Measurements from ENCODE around the gene TREX2. TPM values are rescaled to one million over a fixed set of nuclear protein-coding genes. Genes with fewer than 3 reads are reported as not detected.

The TREX2 gene, protein sequence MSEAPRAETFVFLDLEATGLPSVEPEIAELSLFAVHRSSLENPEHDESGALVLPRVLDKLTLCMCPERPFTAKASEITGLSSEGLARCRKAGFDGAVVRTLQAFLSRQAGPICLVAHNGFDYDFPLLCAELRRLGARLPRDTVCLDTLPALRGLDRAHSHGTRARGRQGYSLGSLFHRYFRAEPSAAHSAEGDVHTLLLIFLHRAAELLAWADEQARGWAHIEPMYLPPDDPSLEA
- total RNA-seq, result 0.80 TPM
- long read RNA-seq, partial matches to known transcripts, result 1 of 3 reads
- long read RNA-seq, other reads (novel, unspliced or antisense), result 2 of 3 reads

DNA sequence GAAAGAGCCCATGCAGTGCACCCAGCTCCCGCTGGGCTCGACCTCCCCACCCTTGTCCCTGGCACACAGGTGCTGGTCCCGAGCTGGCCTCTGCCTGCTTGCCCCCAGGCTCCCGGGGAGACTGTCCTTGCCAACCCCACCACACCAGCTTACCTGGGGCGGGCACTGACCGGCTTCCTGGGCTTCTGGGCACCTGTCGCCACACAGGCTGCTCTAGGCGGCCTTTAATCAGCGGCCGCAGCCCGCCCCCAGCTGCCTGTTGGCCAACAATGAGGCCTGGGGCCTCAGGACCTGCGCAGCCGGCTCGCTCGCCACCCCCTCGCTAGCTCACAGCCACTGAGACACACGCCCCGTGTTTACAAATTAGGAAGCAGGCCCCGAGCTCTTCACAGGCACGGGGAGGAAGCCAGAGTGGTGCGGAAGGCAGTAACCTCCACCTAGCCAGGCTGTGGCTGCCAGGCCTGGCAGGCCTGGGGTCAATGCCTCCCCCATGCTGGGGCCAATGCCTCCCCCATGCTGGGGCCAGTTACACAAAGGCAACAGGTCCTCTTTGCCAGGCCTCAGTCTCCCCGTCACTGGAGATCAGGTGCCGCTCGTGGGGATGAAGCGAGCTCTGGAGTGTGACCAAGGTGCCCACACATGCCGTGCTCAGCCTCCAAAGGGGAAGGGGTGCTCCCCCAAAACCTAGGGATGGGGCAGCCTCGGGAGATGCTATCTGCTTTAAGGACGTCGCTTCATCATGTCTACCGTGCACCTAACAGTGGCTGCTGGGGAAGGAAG is at the start of gene TREX2:
Gene TREX2, minus strand, starts transcription at position 201 of the 780 bp plus-strand sequence. CDS start 626 bp downstream, outside the sequence.
- DNase-seq, result no peak

DNA sequence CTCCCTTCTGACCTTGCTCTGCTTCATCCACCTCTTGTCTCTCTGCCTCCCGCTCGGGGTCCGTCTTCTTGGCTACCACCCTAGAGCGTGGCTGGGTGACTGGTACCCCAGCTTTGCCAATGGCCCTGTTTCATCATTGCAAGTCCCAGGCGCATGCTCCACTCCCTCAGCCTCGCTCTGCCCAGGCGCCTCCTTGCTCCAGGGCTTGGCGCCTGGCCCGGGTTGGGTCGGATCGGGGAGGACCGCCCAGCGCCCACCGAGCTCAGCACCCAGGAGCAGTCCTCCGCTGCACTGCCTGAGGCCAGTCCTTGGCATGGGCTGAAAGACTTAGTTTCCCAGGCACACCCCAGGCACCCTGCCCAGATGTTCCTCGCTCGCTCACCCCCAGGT is 49.5 kb upstream of the TREX2 start:
- DNase-seq (no peak), ATAC-seq (peak; percentile 14 to 18)
- Histone ChIP-seq H3K27me3 (ENCODE audit: low read depth) (no peaks in the 10 kb centered on the region), H3K4me3 (peak overlapping the region; percentile 44), H3K9me3 (no peaks in the 10 kb centered on the region), H3K36me3 (no peaks in the 10 kb centered on the region), H3K4me1 (no peaks in the 10 kb centered on the region), H3K27ac (peak overlapping the region; percentile 46)
- intact Hi-C loops (cut with DNase I), result no loop called here
- TF ChIP-seq, protein P1, sequence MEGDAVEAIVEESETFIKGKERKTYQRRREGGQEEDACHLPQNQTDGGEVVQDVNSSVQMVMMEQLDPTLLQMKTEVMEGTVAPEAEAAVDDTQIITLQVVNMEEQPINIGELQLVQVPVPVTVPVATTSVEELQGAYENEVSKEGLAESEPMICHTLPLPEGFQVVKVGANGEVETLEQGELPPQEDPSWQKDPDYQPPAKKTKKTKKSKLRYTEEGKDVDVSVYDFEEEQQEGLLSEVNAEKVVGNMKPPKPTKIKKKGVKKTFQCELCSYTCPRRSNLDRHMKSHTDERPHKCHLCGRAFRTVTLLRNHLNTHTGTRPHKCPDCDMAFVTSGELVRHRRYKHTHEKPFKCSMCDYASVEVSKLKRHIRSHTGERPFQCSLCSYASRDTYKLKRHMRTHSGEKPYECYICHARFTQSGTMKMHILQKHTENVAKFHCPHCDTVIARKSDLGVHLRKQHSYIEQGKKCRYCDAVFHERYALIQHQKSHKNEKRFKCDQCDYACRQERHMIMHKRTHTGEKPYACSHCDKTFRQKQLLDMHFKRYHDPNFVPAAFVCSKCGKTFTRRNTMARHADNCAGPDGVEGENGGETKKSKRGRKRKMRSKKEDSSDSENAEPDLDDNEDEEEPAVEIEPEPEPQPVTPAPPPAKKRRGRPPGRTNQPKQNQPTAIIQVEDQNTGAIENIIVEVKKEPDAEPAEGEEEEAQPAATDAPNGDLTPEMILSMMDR (IDR thresholded peaks at IDR 0.05), result no peak

More for the DNA sequence above, at the start of gene TREX2:
- no peaks in the 10 kb centered on the region for H3K4me1 ChIP-seq
- intact Hi-C loops (cut with DNase I), result no loop called here
- ATAC-seq, result no peak
- H3K9me3 ChIP-seq, result no peaks in the 10 kb centered on the region
- H3K36me3 ChIP-seq, result peaks cover 13% of the 10 kb centered on the region
- no peaks in the 10 kb centered on the region for H3K27me3 ChIP-seq (ENCODE audit: low read depth)
- TF ChIP-seq, protein P1 (IDR thresholded peaks at IDR 0.05), result no peak
- no peak within 1 kb of the TSS for H3K4me3 ChIP-seq
- H3K27ac ChIP-seq, result no peak within 1 kb of the TSS

DNA sequence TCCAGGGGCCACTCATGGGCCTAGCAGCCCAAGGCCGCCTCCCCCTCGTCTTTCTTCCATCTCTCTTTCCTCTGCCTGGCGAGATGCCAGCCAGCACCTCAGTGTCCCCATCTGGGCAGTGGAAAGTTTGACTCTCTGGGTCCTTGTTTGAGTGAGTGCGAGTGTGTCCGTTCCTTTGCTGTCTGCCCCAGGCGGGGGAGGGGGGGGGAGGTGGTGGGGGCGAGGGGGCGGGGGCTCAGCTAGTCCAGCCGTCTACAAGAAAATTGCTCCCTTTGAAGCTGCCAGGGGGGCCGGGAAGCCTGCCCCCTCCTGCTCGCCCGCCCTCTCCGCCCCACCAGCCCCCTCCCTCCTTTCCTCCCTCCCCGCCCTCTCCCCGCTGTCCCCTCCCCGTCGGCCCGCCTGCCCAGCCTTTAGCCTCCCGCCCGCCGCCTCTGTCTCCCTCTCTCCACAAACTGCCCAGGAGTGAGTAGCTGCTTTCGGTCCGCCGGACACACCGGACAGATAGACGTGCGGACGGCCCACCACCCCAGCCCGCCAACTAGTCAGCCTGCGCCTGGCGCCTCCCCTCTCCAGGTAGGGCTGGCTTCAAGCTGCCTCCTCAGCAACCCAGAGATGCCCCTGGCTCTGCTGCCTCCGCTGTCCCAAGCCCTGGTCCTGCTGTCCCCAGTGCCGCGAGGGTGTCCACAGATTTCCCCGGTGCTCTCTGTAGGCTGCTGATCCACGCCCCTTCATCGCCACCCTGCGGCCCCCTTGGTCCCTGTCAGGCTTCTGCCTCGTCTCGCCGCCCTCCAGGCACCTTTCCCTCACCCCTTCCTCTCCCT is 48.9 kb upstream of the TREX2 start, which contains the start of gene BGN:
Gene BGN, plus strand, starts transcription at position 440 of the 821 bp plus-strand sequence. CDS start 9,652 bp downstream, outside the sequence.
- Histone ChIP-seq H3K4me3 (peak within 1 kb of the TSS; percentile 44), H3K4me1 (no peaks in the 10 kb centered on the region), H3K27me3 (ENCODE audit: low read depth) (no peaks in the 10 kb centered on the region), H3K27ac (peak within 1 kb of the TSS; percentile 46), H3K36me3 (no peaks in the 10 kb centered on the region), H3K9me3 (no peaks in the 10 kb centered on the region)
- DNase-seq (no peak), ATAC-seq (peak; percentile 16 to 34)
- TF ChIP-seq, protein P1 (IDR thresholded peaks at IDR 0.05), result peak; percentile 9
- intact Hi-C loops (cut with DNase I), result no loop called here

DNA sequence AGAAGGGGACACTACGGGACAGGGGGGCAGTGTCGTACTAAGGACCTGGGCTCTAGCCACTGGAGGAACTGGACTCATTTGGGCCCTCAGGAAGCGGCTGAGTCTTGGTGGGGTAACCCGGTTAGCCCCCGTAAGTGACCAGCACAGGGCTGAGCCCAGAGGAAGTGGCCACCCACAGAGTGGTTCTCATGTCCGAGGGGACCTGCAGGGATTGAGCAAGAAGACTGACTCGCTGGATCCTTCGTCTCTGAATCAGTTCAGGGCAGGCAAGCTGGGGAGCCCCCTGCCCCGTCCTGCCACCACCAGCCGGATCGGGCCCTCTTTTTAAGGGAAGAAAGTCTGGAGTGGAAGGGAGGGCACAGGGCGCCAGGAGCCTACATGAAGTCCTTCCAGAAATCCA is 48.2 kb upstream of the TREX2 start:
- no peak for DNase-seq
- Histone ChIP-seq H3K27me3 (ENCODE audit: low read depth) (no peaks in the 10 kb centered on the region), H3K27ac (peak overlapping the region; percentile 36), H3K4me3 (peak overlapping the region; percentile 8), H3K36me3 (no peaks in the 10 kb centered on the region), H3K9me3 (no peaks in the 10 kb centered on the region), H3K4me1 (no peaks in the 10 kb centered on the region)
- intact Hi-C loops (cut with DNase I), result no loop called here
- TF ChIP-seq, protein P1 (IDR thresholded peaks at IDR 0.05), result no peak
- no peak for ATAC-seq

DNA sequence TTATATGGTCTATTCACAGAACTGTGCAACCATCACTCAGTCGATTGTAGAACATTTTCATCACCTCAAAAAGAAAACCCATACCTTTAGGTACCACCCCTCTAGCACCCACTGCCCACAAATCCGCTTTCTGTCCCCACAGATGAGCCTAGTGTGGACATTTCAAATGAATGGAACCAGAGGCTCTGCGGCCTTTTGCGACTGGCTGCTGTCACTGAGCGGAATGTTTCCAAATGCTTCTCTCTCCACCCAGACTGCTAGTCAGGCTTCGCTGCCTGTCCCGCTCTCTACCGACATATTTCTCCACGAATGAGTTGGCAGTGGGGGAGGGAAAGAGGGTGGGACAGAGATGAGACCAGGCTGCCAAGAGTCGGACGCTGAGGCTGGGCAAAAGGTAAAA is 47.2 kb upstream of the TREX2 start:
- no peak overlapping the region for H3K4me3 ChIP-seq
- H3K27ac ChIP-seq, result no peak overlapping the region
- intact Hi-C loops (cut with DNase I), result no loop called here
- no peaks in the 10 kb centered on the region for H3K36me3 ChIP-seq
- peaks cover 4% of the 10 kb centered on the region for H3K4me1 ChIP-seq
- no peaks in the 10 kb centered on the region for H3K9me3 ChIP-seq
- TF ChIP-seq, protein P1 (IDR thresholded peaks at IDR 0.05), result no peak
- H3K27me3 ChIP-seq (ENCODE audit: low read depth), result no peaks in the 10 kb centered on the region
- ATAC-seq, result no peak
- no peak for DNase-seq
